GM23248 (cell line): ENCODE results near the gene DOK5.

Source experiments
- EZH2 ChIP-seq: fragments of 200-600 bp; sonication (generic); IDR thresholded peaks from 2 replicates; pipeline ENCODE4 v1.6.1; 2018; ENCODE audit warnings: antibody characterized with exemption, mild to moderate bottlenecking; ENCODE audit not compliant: insufficient read depth, poor library complexity, severe bottlenecking
- EZH2phosphoT487 ChIP-seq: fragments of 200-600 bp; sonication (generic); IDR thresholded peaks from 2 replicates; pipeline ENCODE4 v1.6.1; 2018; ENCODE audit warnings: antibody characterized with exemption, moderate library complexity, mild to moderate bottlenecking, low read depth; ENCODE audit not compliant: insufficient read depth

DNA sequence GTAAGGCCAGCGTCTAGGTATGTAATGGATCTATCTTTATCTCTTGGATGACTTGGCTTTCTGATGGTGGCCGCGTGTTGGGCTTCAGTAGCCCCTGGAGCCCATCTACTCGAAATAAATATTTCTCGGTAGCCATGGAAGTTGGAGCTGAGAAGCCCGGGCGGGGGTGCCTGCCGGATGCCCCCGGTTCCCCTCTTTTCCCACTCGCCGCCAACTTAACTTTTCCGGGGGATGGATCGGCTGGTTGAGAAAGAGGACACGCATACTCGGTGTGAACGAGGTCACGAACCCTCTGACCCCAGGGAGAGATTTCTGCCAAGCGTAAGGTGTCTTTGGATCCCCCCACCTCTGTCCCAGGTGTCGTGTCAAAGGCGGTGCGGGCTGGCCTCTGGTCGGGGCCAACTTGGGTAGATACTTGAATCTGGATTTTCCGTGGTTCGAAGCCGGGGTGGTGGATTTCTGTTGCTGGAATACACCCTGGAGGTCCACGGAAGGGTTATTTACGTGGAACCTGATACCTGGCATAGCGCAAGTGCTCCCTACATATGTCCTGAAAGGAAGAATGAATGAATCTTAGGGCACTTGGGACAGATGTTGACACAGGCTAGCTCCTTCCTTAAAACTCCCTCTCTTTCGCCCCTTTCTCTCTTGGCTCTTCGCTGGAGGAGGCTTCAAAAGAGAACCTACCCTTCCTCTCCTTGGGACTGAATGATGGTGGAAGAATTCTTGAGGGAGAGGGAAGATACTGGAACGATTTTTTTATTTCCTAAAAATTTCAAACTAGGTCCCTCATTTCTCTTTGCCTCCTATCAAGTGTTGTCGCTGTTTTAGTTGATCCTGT, 996 bp downstream of the DOK5 start:
- no peak for TF ChIP-seq EZH2
- TF ChIP-seq EZH2phosphoT487: no peak
